Measurements from ENCODE around the gene SLC2A5. TPM values are rescaled to one million over a fixed set of nuclear protein-coding genes. Genes with fewer than 3 reads are reported as not detected.

SLC2A5 gene
- total RNA-seq, 1 experiment from 2014 or later, result not detected

- Histone ChIP-seq H3K4me2 (ENCODE audit: low read length) (no peak overlapping the region), H2AFZ (ENCODE audit: low read length) (no peak overlapping the region), H3K36me3 (ENCODE audit: low read depth, low read length) (no peaks in the 10 kb centered on the region), H3K4me3 (ENCODE audit: low read length) (no peak overlapping the region), H3K79me2 (ENCODE audit: low read length) (no peaks in the 10 kb centered on the region), H3F3A (ENCODE audit: low read length, unreplicated experiment) (no peaks in the 10 kb centered on the region), H3K9me2 (replicated peaks; ENCODE audit: low read length) (no peaks in the 10 kb centered on the region), H3K27ac (ENCODE audit: low read length) (no peak overlapping the region), H4K20me1 (ENCODE audit: low read length) (no peaks in the 10 kb centered on the region), H3K9ac (ENCODE audit: low read length) (no peak overlapping the region), H3K9me3 (ENCODE audit: low read length) (no peaks in the 10 kb centered on the region), H3K27me3 (ENCODE audit: low read length) (no peaks in the 10 kb centered on the region), H3K4me1 (ENCODE audit: insufficient read depth, low read length) (no peaks in the 10 kb centered on the region)
- POLR2A ChIA-PET (ENCODE audit: unreplicated experiment), result no interaction called here
- ATAC-seq, result no peak
- DNase-seq, result no peak
- CTCF ChIA-PET, result no interaction called here
- no peak for TF ChIP-seq EZH2 (IDR thresholded peaks at IDR 0.05; ENCODE audit: low read length, unreplicated experiment)
- TF ChIP-seq EZH2phosphoT487 (IDR thresholded peaks at IDR 0.05; ENCODE audit: borderline replicate concordance, low read length), result no peak
- no peak for TF ChIP-seq CTCF (conservative IDR thresholded peaks at IDR 0.05; ENCODE audit: low read depth, low read length)
- intact Hi-C loops (cut with micrococcal nuclease), result loop anchor here (5.0 kb wide), 1 partner anchor 82 kb away; no protein-coding TSS in a partner anchor
- BruUV-seq (replicated peaks), result no TSS peak
Observed at GRCh38 chr1:9020305-9020704, 49.1 kb downstream of the SLC2A5 start.

GRCh38 chr1:9019896-9020295, 49.5 kb downstream of the SLC2A5 start:
- no peaks in the 10 kb centered on the region for H4K20me1 ChIP-seq (ENCODE audit: low read length)
- H3K4me3 ChIP-seq (ENCODE audit: low read length), result no peak overlapping the region
- H3K4me1 ChIP-seq (ENCODE audit: insufficient read depth, low read length), result no peaks in the 10 kb centered on the region
- H3K9me2 ChIP-seq (replicated peaks; ENCODE audit: low read length), result no peaks in the 10 kb centered on the region
- H2AFZ ChIP-seq (ENCODE audit: low read length), result no peak overlapping the region
- H3F3A ChIP-seq (ENCODE audit: low read length, unreplicated experiment), result no peaks in the 10 kb centered on the region
- no peak overlapping the region for H3K9ac ChIP-seq (ENCODE audit: low read length)
- no peaks in the 10 kb centered on the region for H3K36me3 ChIP-seq (ENCODE audit: low read depth, low read length)
- H3K79me2 ChIP-seq (ENCODE audit: low read length), result no peaks in the 10 kb centered on the region
- TF ChIP-seq EZH2 (IDR thresholded peaks at IDR 0.05; ENCODE audit: low read length, unreplicated experiment) (no peak), EZH2phosphoT487 (IDR thresholded peaks at IDR 0.05; ENCODE audit: borderline replicate concordance, low read length) (no peak), CTCF (conservative IDR thresholded peaks at IDR 0.05; ENCODE audit: low read depth, low read length) (no peak)
- no peak overlapping the region for H3K27ac ChIP-seq (ENCODE audit: low read length)
- ChIA-PET CTCF (no interaction called here), POLR2A (ENCODE audit: unreplicated experiment) (no interaction called here)
- no TSS peak for BruUV-seq (replicated peaks)
- H3K4me2 ChIP-seq (ENCODE audit: low read length), result no peak overlapping the region
- DNase-seq, result no peak
- H3K9me3 ChIP-seq (ENCODE audit: low read length), result no peaks in the 10 kb centered on the region
- no peak for ATAC-seq
- no peaks in the 10 kb centered on the region for H3K27me3 ChIP-seq (ENCODE audit: low read length)
- intact Hi-C loops (cut with micrococcal nuclease), result loop anchor here (5.0 kb wide), 1 partner anchor 82 kb away; no protein-coding TSS in a partner anchor

GRCh38 chr1:9018333-9018732, 51.1 kb downstream of the SLC2A5 start:
- Histone ChIP-seq H3K9ac (ENCODE audit: low read length) (no peak overlapping the region), H2AFZ (ENCODE audit: low read length) (no peak overlapping the region), H4K20me1 (ENCODE audit: low read length) (no peaks in the 10 kb centered on the region), H3K9me3 (ENCODE audit: low read length) (no peaks in the 10 kb centered on the region), H3K4me1 (ENCODE audit: insufficient read depth, low read length) (no peaks in the 10 kb centered on the region), H3K4me2 (ENCODE audit: low read length) (no peak overlapping the region), H3F3A (ENCODE audit: low read length, unreplicated experiment) (no peaks in the 10 kb centered on the region), H3K36me3 (ENCODE audit: low read depth, low read length) (no peaks in the 10 kb centered on the region), H3K9me2 (replicated peaks; ENCODE audit: low read length) (no peaks in the 10 kb centered on the region), H3K27me3 (ENCODE audit: low read length) (no peaks in the 10 kb centered on the region), H3K27ac (ENCODE audit: low read length) (no peak overlapping the region), H3K79me2 (ENCODE audit: low read length) (no peaks in the 10 kb centered on the region), H3K4me3 (ENCODE audit: low read length) (no peak overlapping the region)
- no peak for DNase-seq
- BruUV-seq (replicated peaks), result no TSS peak
- intact Hi-C loops (cut with micrococcal nuclease), result no loop called here
- CTCF ChIA-PET, result no interaction called here
- TF ChIP-seq CTCF (conservative IDR thresholded peaks at IDR 0.05; ENCODE audit: low read depth, low read length) (no peak), EZH2phosphoT487 (IDR thresholded peaks at IDR 0.05; ENCODE audit: borderline replicate concordance, low read length) (no peak), EZH2 (IDR thresholded peaks at IDR 0.05; ENCODE audit: low read length, unreplicated experiment) (no peak)
- POLR2A ChIA-PET (ENCODE audit: unreplicated experiment), result no interaction called here
- no peak for ATAC-seq

Measured in PC-3 (cell line).